Measurements from ENCODE around the gene ANKRD16. TPM values are rescaled to one million over a fixed set of nuclear protein-coding genes. Genes with fewer than 3 reads are reported as not detected.
"Not testable (repeated sequence)": the region's sequence is repeated elsewhere in the genome, so short reads cannot be mapped to it uniquely, and the experiment has no call there.

Gene ANKRD16
- total and polyA plus RNA-seq, 8 donors = 2.2 to 233 (median 8.2) TPM

GRCh38 chr10:5855979-5856700 is 33.6 kb downstream of the ANKRD16 start:
- Histone ChIP-seq H3K9me3 (no peaks in the 10 kb centered on the region), H3K4me1 (peaks cover 0 to 11% (median 0%) of the 10 kb centered on the region in 4 donors), H3K27ac (no peak overlapping the region), H3K4me3 (no peak overlapping the region), H3K36me3 (no peaks in the 10 kb centered on the region), H3K27me3 (no peaks in the 10 kb centered on the region)
- TF ChIP-seq CTCF (IDR thresholded peaks at IDR 0.05) (no peak), POLR2AphosphoS5 (IDR thresholded peaks at IDR 0.05) (no peak), EP300 (IDR thresholded peaks at IDR 0.05) (no peak), POLR2A (IDR thresholded peaks at IDR 0.05) (no peak)
- WGBS, 5 donors = 71 to 84% (median 80%) methylated on average over 17 to 18 of the region's 18 CpGs
- DNase-seq = no peak
- intact Hi-C loops (cut with DNase I; ENCODE audit: low total_unique reads) = no loop called here

GRCh38 chr10:5854131-5854475 is 35.6 kb downstream of the ANKRD16 start:
- Histone ChIP-seq H3K4me1 (no peaks in the 10 kb centered on the region), H3K27me3 (no peaks in the 10 kb centered on the region), H3K27ac (no peak overlapping the region), H3K9me3 (no peaks in the 10 kb centered on the region), H3K36me3 (no peaks in the 10 kb centered on the region), H3K4me3 (no peak overlapping the region)
- WGBS, 5 donors = 73 to 87% (median 83%) methylated on average over 5 of the region's 5 CpGs
- intact Hi-C loops (cut with DNase I; ENCODE audit: low total_unique reads) = no loop called here
- DNase-seq = peak in 1 of 2 donors; percentile 60
- no peak for TF ChIP-seq CTCF (IDR thresholded peaks at IDR 0.05)
- no peak for TF ChIP-seq POLR2AphosphoS5 (IDR thresholded peaks at IDR 0.05)
- no peak for TF ChIP-seq POLR2A (IDR thresholded peaks at IDR 0.05)
- TF ChIP-seq EP300 (IDR thresholded peaks at IDR 0.05) = no peak

- WGBS, 5 donors = 92 to 100% (median 96%) methylated on average over 4 of the region's 4 CpGs
- H3K4me3 ChIP-seq; intact Hi-C loops (cut with DNase I; ENCODE audit: low total_unique reads); H3K9me3 ChIP-seq; H3K27ac ChIP-seq; H3K27me3 ChIP-seq; DNase-seq; H3K36me3 ChIP-seq: not testable (repeated sequence)
- peaks cover 0 to 11% (median 0%) of the 10 kb centered on the region in 4 donors for H3K4me1 ChIP-seq
These were observed 43.0 kb downstream of the ANKRD16 start for GRCh38 chr10:5846667-5847066.

GRCh38 chr10:5844345-5845055 is 45.2 kb downstream of the ANKRD16 start:
- WGBS, 5 donors = 75 to 83% (median 77%) methylated on average over 13 of the region's 13 CpGs
- no peaks in the 10 kb centered on the region for H3K27me3 ChIP-seq
- H3K36me3 ChIP-seq = no peaks in the 10 kb centered on the region
- no peaks in the 10 kb centered on the region for H3K9me3 ChIP-seq
- no peak overlapping the region for H3K27ac ChIP-seq
- intact Hi-C loops (cut with DNase I; ENCODE audit: low total_unique reads) = no loop called here
- TF ChIP-seq EP300 (IDR thresholded peaks at IDR 0.05) = no peak
- no peak for DNase-seq
- peaks cover 0 to 11% (median 0%) of the 10 kb centered on the region in 4 donors for H3K4me1 ChIP-seq
- no peak overlapping the region for H3K4me3 ChIP-seq

GRCh38 chr10:5843686-5844344 is 45.9 kb downstream of the ANKRD16 start:
- peaks cover 0 to 11% (median 0%) of the 10 kb centered on the region in 4 donors for H3K4me1 ChIP-seq
- 74 to 87% (median 76%) methylated on average over 4 of the region's 4 CpGs for WGBS, 5 donors
- no peak overlapping the region for H3K4me3 ChIP-seq
- H3K27ac ChIP-seq = no peak overlapping the region
- TF ChIP-seq CTCF (IDR thresholded peaks at IDR 0.05) (no peak), POLR2AphosphoS5 (IDR thresholded peaks at IDR 0.05) (no peak), POLR2A (IDR thresholded peaks at IDR 0.05) (no peak), EP300 (IDR thresholded peaks at IDR 0.05) (no peak)
- H3K36me3 ChIP-seq = no peaks in the 10 kb centered on the region
- no peak for DNase-seq
- no peaks in the 10 kb centered on the region for H3K27me3 ChIP-seq
- intact Hi-C loops (cut with DNase I; ENCODE audit: low total_unique reads) = no loop called here
- H3K9me3 ChIP-seq = no peaks in the 10 kb centered on the region

All from stomach (tissue), 9 donors.